ENCODE measurements around the gene FAM89B.
A peak's percentile ranks its signal among the peaks of the same experiment; 100 is the strongest.

Gene FAM89B

DNA sequence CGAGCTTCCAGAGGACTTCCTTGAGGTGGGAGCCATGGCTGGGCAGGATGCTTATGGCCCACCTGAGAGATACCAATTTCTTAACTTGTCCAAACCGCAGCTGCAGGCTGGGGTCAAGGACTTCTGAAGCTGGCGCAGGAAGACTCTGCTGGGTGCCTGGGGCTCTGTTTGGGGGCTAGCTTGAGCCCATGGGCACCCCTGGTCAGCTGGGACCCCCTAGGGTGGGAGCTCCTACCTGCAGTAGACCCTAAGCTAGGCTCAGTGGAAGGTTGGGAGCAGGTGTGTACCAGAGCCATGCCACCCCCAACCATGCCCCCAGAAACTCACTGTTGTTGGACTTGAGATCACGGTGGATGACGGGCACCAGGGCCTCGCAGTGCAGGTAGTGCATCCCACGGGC lies 40.4 kb downstream of the FAM89B start:
- peak overlapping the region; percentile 87 for H3K4me3 ChIP-seq (ENCODE audit: low read depth, low read length)
- no peak for DNase-seq (ENCODE audit: low read depth)
- TF ChIP-seq, protein P1, sequence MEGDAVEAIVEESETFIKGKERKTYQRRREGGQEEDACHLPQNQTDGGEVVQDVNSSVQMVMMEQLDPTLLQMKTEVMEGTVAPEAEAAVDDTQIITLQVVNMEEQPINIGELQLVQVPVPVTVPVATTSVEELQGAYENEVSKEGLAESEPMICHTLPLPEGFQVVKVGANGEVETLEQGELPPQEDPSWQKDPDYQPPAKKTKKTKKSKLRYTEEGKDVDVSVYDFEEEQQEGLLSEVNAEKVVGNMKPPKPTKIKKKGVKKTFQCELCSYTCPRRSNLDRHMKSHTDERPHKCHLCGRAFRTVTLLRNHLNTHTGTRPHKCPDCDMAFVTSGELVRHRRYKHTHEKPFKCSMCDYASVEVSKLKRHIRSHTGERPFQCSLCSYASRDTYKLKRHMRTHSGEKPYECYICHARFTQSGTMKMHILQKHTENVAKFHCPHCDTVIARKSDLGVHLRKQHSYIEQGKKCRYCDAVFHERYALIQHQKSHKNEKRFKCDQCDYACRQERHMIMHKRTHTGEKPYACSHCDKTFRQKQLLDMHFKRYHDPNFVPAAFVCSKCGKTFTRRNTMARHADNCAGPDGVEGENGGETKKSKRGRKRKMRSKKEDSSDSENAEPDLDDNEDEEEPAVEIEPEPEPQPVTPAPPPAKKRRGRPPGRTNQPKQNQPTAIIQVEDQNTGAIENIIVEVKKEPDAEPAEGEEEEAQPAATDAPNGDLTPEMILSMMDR (IDR thresholded peaks at IDR 0.05; ENCODE audit: low read depth, low read length), result no peak
- no peak for TF ChIP-seq MYC (IDR thresholded peaks at IDR 0.05; ENCODE audit: low read depth, low read length)

GRCh38 chr11:65613091-65613928 lies 41.0 kb downstream of the FAM89B start:
- no peak for DNase-seq (ENCODE audit: low read depth)
- no peak for TF ChIP-seq POLR2A (IDR thresholded peaks at IDR 0.05; ENCODE audit: extremely low read depth, insufficient read length)
- no peak for TF ChIP-seq MYC (IDR thresholded peaks at IDR 0.05; ENCODE audit: low read depth, low read length)
- TF ChIP-seq, protein P2, sequence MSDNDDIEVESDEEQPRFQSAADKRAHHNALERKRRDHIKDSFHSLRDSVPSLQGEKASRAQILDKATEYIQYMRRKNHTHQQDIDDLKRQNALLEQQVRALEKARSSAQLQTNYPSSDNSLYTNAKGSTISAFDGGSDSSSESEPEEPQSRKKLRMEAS (IDR thresholded peaks at IDR 0.05; ENCODE audit: low read depth, low read length), result no peak
- TF ChIP-seq, protein P1 (IDR thresholded peaks at IDR 0.05; ENCODE audit: low read depth, low read length), result no peak
- peak overlapping the region; percentile 87 for H3K4me3 ChIP-seq (ENCODE audit: low read depth, low read length)

- TF ChIP-seq, protein P1 (IDR thresholded peaks at IDR 0.05; ENCODE audit: low read depth, low read length), result no peak
- peak; percentile 82 for TF ChIP-seq MYC (IDR thresholded peaks at IDR 0.05; ENCODE audit: low read depth, low read length)
- TF ChIP-seq, protein P2 (IDR thresholded peaks at IDR 0.05; ENCODE audit: low read depth, low read length), result peak; percentile 83
- TF ChIP-seq POLR2A (IDR thresholded peaks at IDR 0.05; ENCODE audit: extremely low read depth, insufficient read length), result peak; percentile 29
- peak; percentile 100 for DNase-seq (ENCODE audit: low read depth)
- peak within 1 kb of the TSS; percentile 89 for H3K4me3 ChIP-seq (ENCODE audit: low read depth, low read length)
Observed at GRCh38 chr11:65615229-65615949, 43.1 kb downstream of the FAM89B start, which contains the start of gene PCNX3. PCNX3 (plus strand) TSS chr11:65615776; CDS start chr11:65616312, 536 bp downstream.

GRCh38 chr11:65615950-65616574 lies 43.7 kb downstream of the FAM89B start:
- TF ChIP-seq, protein P1 (IDR thresholded peaks at IDR 0.05; ENCODE audit: low read depth, low read length), result no peak
- no peak for TF ChIP-seq MYC (IDR thresholded peaks at IDR 0.05; ENCODE audit: low read depth, low read length)
- TF ChIP-seq POLR2A (IDR thresholded peaks at IDR 0.05; ENCODE audit: extremely low read depth, insufficient read length), result no peak
- TF ChIP-seq, protein P2 (IDR thresholded peaks at IDR 0.05; ENCODE audit: low read depth, low read length), result no peak
- H3K4me3 ChIP-seq (ENCODE audit: low read depth, low read length), result peak overlapping the region; percentile 89
- DNase-seq (ENCODE audit: low read depth), result peak; percentile 78

DNA sequence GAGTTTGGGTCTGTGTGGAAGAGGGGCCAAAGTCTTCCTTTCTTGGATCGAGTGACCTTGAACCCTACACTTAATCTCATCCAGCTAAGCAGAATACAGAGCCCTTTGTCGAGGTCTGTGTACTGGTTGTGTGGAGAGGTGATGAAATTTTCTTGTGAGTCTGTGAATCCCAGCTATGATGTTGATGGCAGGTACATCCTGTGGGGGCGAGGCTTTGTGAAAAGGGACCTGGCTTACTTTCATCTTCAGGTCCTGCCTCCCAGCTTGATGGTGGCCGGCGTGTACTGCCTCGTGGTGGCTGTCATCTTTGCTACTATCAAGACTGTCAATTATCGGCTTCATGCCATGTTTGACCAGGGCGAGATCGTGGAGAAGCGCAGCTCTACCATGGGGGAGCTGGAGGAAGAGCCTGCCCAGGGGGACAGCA lies 44.2 kb downstream of the FAM89B start:
- TF ChIP-seq, protein P1 (IDR thresholded peaks at IDR 0.05; ENCODE audit: low read depth, low read length), result no peak
- peak overlapping the region; percentile 89 for H3K4me3 ChIP-seq (ENCODE audit: low read depth, low read length)
- DNase-seq (ENCODE audit: low read depth), result no peak

Measured in NB4 (cell line).